Measurements from ENCODE around the gene PLEKHG3. TPM values are rescaled to one million over a fixed set of nuclear protein-coding genes. Genes with fewer than 3 reads are reported as not detected.

PLEKHG3 gene
- total RNA-seq, 1 experiment from 2014 or later, result 59.3 TPM

DNA sequence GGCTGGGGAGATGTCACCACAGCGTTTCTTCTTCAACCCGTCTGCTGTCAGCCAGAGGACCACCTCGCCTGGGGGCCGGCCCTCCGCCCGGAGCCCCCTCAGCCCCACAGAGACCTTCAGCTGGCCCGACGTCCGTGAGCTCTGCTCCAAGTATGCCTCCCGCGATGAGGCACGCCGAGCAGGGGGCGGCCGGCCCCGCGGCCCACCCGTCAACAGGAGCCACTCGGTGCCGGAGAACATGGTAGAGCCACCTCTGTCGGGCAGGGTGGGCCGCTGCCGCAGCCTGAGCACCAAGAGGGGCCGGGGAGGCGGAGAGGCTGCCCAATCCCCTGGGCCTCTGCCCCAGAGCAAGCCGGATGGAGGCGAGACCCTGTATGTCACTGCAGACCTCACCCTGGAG lies 38.8 kb downstream of the PLEKHG3 start:
- no peaks in the 10 kb centered on the region for H3K4me1 ChIP-seq (replicated peaks; ENCODE audit: insufficient read depth)
- no peak overlapping the region for H2AFZ ChIP-seq
- no TSS peak for BruUV-seq (replicated peaks)
- no peak overlapping the region for H3K27ac ChIP-seq
- POLR2A ChIA-PET (ENCODE audit: unreplicated experiment), result interaction anchor here (0.6 kb wide), 1 partner anchor 59 kb away, joined by 4 read pairs; no protein-coding TSS in a partner anchor
- no peak for DNase-seq
- peaks cover 13% of the 10 kb centered on the region; the same call in 1 of the 2 replicates for H3K36me3 ChIP-seq (ENCODE audit: low read depth)
- intact Hi-C loops (cut with micrococcal nuclease; ENCODE audit: unreplicated experiment), result no loop called here
- H3K4me2 ChIP-seq, result no peak overlapping the region
- TF ChIP-seq EZH2 (IDR thresholded peaks at IDR 0.05; ENCODE audit: low read depth), result no peak
- TF ChIP-seq, protein P1, sequence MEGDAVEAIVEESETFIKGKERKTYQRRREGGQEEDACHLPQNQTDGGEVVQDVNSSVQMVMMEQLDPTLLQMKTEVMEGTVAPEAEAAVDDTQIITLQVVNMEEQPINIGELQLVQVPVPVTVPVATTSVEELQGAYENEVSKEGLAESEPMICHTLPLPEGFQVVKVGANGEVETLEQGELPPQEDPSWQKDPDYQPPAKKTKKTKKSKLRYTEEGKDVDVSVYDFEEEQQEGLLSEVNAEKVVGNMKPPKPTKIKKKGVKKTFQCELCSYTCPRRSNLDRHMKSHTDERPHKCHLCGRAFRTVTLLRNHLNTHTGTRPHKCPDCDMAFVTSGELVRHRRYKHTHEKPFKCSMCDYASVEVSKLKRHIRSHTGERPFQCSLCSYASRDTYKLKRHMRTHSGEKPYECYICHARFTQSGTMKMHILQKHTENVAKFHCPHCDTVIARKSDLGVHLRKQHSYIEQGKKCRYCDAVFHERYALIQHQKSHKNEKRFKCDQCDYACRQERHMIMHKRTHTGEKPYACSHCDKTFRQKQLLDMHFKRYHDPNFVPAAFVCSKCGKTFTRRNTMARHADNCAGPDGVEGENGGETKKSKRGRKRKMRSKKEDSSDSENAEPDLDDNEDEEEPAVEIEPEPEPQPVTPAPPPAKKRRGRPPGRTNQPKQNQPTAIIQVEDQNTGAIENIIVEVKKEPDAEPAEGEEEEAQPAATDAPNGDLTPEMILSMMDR (conservative IDR thresholded peaks at IDR 0.05), result no peak
- no peaks in the 10 kb centered on the region for H3K27me3 ChIP-seq (ENCODE audit: insufficient read depth, low read depth)
- H4K20me1 ChIP-seq (ENCODE audit: insufficient read depth), result no peaks in the 10 kb centered on the region
- H3K79me2 ChIP-seq (ENCODE audit: low read depth), result no peaks in the 10 kb centered on the region
- CTCF ChIA-PET, result no interaction called here
- H3K4me3 ChIP-seq, result no peak overlapping the region
- no peaks in the 10 kb centered on the region for H3F3A ChIP-seq (ENCODE audit: insufficient read depth, low read depth)
- no peaks in the 10 kb centered on the region for H3K9me2 ChIP-seq (ENCODE audit: insufficient read depth)
- no peaks in the 10 kb centered on the region for H3K9me3 ChIP-seq (ENCODE audit: insufficient read depth, low read depth)

DNA sequence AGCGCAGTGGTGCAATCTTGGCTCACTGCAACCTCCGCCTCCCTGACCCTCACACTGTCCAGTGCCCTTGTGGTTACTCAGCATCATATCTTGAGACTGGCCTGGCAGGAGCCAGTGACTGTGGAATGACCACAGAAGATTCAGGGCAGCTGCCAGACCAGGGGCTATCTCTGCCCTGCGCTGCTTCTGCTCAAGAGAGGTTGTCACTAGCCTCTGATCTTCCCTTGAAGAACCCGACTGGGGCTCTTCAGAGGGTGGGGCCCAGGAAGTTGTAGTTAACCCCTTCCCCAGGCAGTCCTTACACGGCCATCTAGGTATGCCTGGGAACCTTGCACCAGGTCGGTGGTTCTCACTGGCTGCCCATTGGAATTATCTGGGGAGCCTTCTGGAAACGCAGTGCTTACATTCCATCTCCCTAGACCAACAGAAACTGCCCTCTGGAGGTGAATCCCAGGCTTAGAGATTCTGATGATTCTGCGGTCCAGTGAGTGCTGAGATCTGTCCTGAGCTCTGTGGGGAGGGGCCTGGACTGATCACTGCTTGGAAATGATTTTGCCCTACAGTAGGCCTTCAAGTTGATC lies 41.4 kb downstream of the PLEKHG3 start:
- Histone ChIP-seq H3K79me2 (ENCODE audit: low read depth) (no peaks in the 10 kb centered on the region), H3K9me3 (ENCODE audit: insufficient read depth, low read depth) (no peaks in the 10 kb centered on the region), H3F3A (ENCODE audit: insufficient read depth, low read depth) (peaks cover 8% of the 10 kb centered on the region; the same call in 1 of the 2 replicates), H3K9me2 (ENCODE audit: insufficient read depth) (no peaks in the 10 kb centered on the region), H3K36me3 (ENCODE audit: low read depth) (peaks cover 13% of the 10 kb centered on the region; the same call in 1 of the 2 replicates), H3K4me1 (replicated peaks; ENCODE audit: insufficient read depth) (no peaks in the 10 kb centered on the region), H2AFZ (no peak overlapping the region), H4K20me1 (ENCODE audit: insufficient read depth) (no peaks in the 10 kb centered on the region), H3K4me3 (no peak overlapping the region), H3K27me3 (ENCODE audit: insufficient read depth, low read depth) (no peaks in the 10 kb centered on the region), H3K27ac (no peak overlapping the region), H3K4me2 (no peak overlapping the region)
- no peak for TF ChIP-seq EZH2 (IDR thresholded peaks at IDR 0.05; ENCODE audit: low read depth)
- TF ChIP-seq, protein P1 (conservative IDR thresholded peaks at IDR 0.05), result no peak
- POLR2A ChIA-PET (ENCODE audit: unreplicated experiment), result no interaction called here
- CTCF ChIA-PET, result interaction anchor here (0.6 kb wide), 1 partner anchor 147 kb away, joined by 4 read pairs; no protein-coding TSS in a partner anchor
- DNase-seq, result no peak
- BruUV-seq (replicated peaks), result no TSS peak
- intact Hi-C loops (cut with micrococcal nuclease; ENCODE audit: unreplicated experiment), result no loop called here

DNA sequence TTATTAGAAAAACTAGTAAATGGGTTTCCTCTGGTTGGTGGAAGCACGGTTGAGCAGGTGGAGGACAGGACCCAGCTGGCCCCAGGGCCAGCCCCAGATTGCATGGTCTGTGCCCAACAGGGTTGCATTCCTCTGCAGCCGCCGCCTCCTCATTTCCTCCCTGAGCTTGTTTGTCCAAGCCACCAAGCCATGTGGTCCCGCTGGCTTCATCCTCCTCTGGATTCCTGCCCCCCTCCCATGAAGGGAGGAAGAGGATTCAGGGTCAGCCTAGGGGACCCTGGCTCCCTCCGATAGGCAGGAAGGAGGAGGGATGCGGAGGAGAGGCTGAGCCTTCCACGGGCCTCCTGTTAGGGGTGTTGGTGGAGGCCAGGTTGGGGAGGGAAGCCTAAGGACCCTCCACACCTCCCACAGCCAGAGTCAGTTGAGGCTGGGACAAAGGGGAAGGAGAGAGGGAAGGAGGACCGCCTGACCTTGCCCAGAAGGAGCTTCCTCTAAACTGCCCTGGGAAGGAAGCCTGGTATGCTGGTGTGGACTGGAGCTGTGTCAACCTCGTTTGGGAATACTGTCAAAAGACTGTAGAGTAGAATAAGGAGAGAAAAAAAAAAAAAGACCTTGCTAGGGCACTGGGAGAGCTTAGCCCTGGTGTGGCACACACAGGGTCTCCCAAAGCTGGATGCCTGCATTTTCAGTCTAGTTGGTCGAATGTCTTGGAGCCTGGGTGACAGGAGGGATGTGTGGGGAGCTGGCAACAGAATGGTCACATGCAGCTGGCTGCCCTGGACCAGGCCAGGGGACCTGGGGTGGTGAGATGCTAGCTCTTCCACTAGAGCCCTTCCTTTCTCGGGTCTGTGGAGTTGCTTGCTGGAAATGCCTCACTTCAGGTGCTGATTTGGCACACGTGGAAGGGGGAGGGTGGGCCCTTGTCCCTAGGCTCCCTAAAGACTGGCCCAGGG lies 42.4 kb downstream of the PLEKHG3 start:
- no peak for DNase-seq
- Histone ChIP-seq H3K9me3 (ENCODE audit: insufficient read depth, low read depth) (no peaks in the 10 kb centered on the region), H3K27ac (no peak overlapping the region), H3K9me2 (ENCODE audit: insufficient read depth) (no peaks in the 10 kb centered on the region), H4K20me1 (ENCODE audit: insufficient read depth) (no peaks in the 10 kb centered on the region), H3K27me3 (ENCODE audit: insufficient read depth, low read depth) (no peaks in the 10 kb centered on the region), H3K79me2 (ENCODE audit: low read depth) (no peaks in the 10 kb centered on the region), H3K4me2 (no peak overlapping the region), H2AFZ (no peak overlapping the region), H3K4me1 (replicated peaks; ENCODE audit: insufficient read depth) (no peaks in the 10 kb centered on the region), H3K36me3 (ENCODE audit: low read depth) (peaks cover 10% of the 10 kb centered on the region; the same call in 1 of the 2 replicates), H3F3A (ENCODE audit: insufficient read depth, low read depth) (peaks cover 8% of the 10 kb centered on the region), H3K4me3 (no peak overlapping the region)
- TF ChIP-seq EZH2 (IDR thresholded peaks at IDR 0.05; ENCODE audit: low read depth), result no peak
- TF ChIP-seq, protein P1 (conservative IDR thresholded peaks at IDR 0.05), result no peak
- BruUV-seq (replicated peaks), result no TSS peak
- ChIA-PET POLR2A (ENCODE audit: unreplicated experiment) (no interaction called here), CTCF (interaction anchor here (0.6 kb wide), 1 partner anchor 146 kb away, joined by 4 read pairs; no protein-coding TSS in a partner anchor)
- intact Hi-C loops (cut with micrococcal nuclease; ENCODE audit: unreplicated experiment), result no loop called here
